HG03045 (cell line): Measurements from ENCODE around the gene SPAG9.
"Not testable (repeated sequence)": the region's sequence is repeated elsewhere in the genome, so short reads cannot be mapped to it uniquely, and the experiment has no call there.

Experiments
- ATAC-seq: cut with Tn5 transposase; IDR thresholded peaks from one replicate; pipeline ENCODE4 v1.9.1; 2021; ENCODE audit warnings: mild to moderate bottlenecking, moderate library complexity; ENCODE audit not compliant: unreplicated experiment

Gene SPAG9

DNA sequence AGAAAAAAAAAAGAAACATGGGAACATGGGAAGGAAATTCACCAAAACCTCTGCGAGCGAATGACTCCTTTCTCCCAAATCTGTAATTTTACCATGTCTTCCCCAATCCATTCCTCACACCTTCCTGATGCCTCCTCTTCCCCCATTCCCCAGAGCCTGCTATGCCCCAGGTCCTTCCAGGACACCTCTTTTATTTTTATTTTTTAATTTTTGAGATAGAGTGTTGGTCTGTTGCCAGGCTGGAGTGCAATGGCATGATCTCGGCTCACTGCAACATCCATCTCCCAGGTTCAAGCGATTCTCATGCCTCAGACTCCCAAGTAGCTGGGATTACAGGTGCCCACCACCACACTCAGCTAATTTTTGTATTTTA is 179.0 kb downstream of the SPAG9 start:
- ATAC-seq = not testable (repeated sequence)

GRCh38 chr17:50939795-50940684 is 180.6 kb downstream of the SPAG9 start:
- ATAC-seq = no peak

- no peak for ATAC-seq
These were observed 181.2 kb downstream of the SPAG9 start for GRCh38 chr17:50939542-50939794.

GRCh38 chr17:50938821-50939541 is 181.7 kb downstream of the SPAG9 start:
- no peak for ATAC-seq

GRCh38 chr17:50935996-50936266 is 184.7 kb downstream of the SPAG9 start:
- ATAC-seq = no peak

- no peak for ATAC-seq
These were observed 185.3 kb downstream of the SPAG9 start for GRCh38 chr17:50935221-50935995.

DNA sequence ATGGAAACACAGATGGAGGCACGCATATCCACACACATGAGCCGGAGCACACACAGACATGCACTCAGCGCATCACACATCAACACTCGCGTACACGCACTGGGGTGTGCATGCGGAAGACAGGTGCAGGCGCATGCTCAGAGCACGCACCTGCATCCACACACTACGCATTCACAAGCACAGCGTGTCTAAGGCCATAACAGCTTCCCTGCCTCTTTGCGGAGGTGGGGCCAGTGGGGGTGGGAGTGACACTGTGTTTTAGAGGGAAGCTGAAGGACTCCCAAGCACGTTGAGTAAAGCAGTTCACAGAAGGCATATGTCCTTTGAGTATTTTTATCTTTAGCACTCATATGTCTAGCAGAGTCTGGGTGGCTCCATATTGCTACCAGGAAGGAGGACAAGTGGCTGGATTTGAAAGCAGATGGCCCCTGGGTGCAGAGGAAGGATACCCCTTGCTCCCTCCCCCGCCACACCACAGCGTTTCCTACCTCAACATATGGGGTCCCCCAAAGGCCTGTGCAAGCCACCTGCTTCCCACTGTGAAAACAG is 185.9 kb downstream of the SPAG9 start:
- no peak for ATAC-seq

DNA sequence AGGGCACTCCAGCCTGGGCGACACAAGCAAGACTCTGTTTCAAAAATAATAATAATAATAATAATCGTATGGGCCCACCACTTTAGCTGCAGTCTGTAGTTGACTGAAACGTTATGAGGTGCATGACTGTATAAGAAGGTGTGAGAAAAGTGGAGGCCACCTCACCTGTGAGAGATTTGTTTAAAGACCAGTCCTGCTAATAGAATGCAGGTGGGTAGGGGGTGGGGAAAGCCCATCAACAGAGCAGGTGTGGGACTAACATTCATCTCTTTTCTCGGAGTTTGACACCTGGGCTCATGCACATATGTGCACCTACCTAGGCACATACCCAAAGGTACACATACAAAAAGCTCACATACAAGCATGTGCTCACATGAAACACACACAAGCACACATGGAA is 186.5 kb downstream of the SPAG9 start:
- ATAC-seq = no peak

GRCh38 chr17:50931144-50931908 is 189.3 kb downstream of the SPAG9 start:
- peak; percentile 59 for ATAC-seq

GRCh38 chr17:50928646-50929045 is 192.0 kb downstream of the SPAG9 start:
- no peak for ATAC-seq

- no peak for ATAC-seq
These were observed 193.4 kb downstream of the SPAG9 start for GRCh38 chr17:50927287-50927686.

DNA sequence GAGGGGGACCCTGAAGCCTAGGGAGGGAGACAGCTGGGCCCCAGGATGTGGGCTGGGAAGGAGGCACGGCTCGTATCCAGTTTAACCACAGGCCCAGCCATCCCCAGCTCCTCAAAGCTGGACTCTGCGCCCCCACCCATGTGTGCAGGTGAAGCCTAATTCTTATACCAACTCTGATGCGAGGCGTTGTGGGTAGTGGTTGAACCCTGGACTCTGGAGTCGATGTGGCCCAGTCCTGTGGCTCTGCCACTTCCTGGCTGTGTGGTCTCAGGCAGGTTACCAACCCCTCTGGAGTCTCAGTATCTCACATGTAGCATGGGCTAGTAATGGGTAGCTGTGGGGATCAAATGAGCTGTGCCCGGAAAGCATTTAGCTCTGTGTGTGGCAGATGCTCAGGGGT is 194.1 kb downstream of the SPAG9 start:
- ATAC-seq = no peak

DNA sequence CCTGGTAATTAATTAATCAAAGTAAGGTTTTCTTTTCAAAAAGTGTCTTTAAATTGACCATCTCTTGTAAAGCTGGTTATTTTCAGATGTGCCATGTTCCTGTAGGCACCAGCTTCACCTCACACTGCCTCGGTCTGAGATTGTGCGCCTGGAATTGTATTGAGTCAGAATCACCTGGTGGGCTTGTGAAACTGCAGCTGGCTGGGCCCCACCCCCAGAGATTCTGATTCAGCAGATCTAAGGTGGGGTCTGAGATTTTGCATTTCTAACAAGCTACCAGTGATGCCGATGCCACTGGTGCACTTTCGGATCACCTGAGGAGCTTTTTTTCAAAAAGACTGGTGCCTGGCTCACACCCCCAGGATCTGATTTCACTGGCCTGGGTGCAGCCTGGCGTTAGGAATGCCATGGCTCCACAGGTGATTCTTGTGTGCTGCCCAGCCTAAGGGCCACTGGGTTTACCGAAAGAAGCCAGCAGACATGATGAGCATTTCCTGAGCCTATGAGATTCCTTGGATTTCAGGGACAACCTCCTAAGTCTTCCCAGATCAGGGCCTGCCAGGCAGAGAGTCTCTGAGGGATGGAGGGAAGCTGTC is 195.3 kb downstream of the SPAG9 start:
- no peak for ATAC-seq

DNA sequence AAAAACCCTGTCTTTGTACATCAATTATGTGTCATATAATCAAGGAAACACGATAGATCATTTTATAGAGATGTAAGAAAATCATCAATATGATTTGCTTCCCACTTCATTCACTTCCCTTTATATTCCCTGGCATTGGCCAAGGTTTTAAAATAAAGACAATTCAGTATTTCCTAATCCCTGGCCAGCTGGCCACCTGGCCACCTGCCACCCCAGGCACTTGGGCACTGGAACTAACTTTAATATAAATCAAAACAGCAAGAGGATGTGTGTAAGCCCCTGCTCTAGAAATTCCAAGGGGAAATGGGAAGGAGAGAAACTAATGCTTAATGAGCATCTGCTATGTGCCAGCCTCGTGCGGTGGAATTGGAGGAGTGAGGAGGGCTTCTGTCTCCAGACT is 195.9 kb downstream of the SPAG9 start:
- ATAC-seq = no peak

DNA sequence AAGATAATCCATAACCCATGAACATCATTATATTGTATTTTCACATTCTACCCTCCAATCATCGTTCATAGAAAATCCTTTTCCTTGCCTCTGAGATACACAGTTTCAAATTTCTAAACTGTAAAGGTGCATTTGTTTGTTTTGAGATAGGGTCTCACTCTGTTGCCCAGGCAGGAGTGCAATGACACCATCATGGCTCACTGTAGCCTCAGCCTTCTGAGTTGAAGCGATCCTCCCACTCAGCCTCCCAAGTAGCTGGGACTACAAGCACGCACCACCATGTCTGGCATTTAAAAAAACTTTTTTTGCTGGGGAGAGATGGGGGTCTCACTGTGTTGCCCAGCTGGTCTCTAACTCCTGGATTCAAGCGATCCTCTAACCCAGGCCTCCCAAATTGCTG is 196.4 kb downstream of the SPAG9 start:
- no peak for ATAC-seq

- no peak for ATAC-seq
These were observed 197.1 kb downstream of the SPAG9 start for GRCh38 chr17:50923611-50924010.

DNA sequence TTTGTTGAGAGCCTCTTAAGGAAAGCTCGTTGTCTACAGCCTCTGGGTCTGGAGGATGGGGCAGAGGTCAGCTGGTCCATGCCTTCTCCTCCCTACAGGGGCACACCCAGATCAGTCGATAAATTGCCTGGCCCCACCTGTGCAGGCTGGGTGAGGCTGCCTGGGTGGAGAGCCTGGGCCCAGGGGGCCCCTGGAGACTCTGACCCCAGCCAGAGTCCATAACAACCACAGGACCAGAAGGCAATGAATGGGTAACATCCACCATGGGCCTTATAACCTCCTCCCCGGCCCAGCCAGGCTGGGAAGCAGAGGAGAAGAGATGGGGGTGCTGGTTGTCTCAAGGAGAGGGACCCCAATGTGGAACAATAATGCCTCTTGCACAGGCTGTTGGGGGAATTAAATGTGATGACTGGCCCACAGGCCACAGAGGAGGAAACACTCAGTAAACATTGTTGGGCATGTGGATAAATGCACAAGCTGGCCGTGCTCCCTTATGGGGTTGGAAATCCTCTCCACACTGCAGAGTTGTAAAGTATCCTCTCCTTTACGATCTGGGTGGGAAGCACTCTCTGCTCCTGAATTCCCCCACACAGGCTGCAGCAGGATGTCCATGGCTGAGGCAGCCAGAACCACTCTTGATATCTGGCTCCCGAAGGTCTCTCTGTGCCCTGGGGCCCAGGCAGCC is 197.8 kb downstream of the SPAG9 start:
- no peak for ATAC-seq

DNA sequence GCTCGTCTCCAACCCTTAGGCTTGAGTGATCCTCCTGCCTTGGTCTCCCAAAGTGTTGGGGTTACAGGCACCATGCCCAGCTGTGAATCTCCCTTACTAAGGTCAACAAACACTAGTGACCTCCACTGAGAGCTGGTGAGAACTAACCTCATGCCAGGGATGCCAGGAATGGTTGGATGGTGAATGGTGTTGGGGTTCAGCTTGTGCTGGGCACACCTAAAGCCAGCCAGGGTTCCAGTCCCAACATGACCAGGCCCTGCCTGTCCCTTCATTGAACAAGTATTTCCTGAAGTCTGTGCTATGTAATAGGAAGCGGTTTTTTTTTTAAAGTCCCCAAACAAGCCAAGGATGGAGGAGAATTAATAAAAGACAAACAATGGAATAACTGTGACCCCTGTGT is 198.6 kb downstream of the SPAG9 start:
- ATAC-seq = no peak

DNA sequence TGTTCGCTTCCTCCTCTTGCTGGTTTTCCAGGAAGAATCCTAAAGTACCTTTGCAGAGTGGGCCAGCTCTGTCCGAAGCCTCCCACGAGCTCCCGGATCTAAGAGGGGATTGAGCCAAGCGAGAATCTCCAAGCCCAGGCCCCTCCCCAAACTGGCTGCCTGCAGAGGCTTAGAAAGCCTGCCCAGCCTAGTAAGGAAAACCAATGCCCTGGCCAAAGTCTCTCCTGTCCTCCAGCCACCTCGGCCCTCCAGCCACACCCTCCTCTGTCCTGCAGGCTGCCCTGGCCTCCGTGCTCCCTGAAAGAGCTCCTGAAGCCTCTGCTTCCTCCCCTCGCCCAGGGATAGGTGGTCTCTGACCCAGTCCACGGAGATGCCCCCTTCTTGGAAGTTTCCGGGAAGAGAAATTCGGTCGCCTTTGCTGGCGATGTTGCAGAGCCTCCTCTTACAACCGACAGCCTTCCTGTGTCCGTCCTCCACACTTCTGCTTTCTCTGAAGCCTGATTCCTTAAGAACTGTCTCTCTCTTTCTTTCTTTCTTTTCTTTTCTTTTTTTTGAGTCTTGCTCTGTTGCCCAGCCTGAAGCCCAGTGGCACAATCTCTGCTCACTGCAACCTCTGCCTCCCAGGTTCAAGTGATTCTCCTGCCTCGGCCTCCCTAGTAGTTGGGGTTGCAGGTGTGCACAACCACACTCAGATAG is 199.6 kb downstream of the SPAG9 start:
- no peak for ATAC-seq

- no peak for ATAC-seq
These were observed 200.6 kb downstream of the SPAG9 start for GRCh38 chr17:50920041-50920410.
